Choroid plexus epithelial cell (primary cell): Measurements from ENCODE around the gene OLFML1.

Experiments used
- DNase-seq: peaks from one replicate; pipeline ENCODE4 v3.0.0-alpha.2; 2010; ENCODE audit warnings: low read depth
- H3K4me3 ChIP-seq: 2 replicates; pipeline ENCODE4 v1.5.1; 2011; ENCODE audit warnings: low read depth, mild to moderate bottlenecking, control low read depth, low read length, moderate library complexity
- CTCF ChIP-seq: conservative IDR thresholded peaks from 2 replicates; pipeline ENCODE4 v1.5.1; 2011; ENCODE audit warnings: low read depth, mild to moderate bottlenecking, control low read depth, inconsistent platforms, low read length, moderate library complexity

Gene OLFML1

GRCh38 chr11:7555052-7555699 lies 69.9 kb downstream of the OLFML1 start:
- no peak for TF ChIP-seq CTCF
- no peak for DNase-seq
- no peak overlapping the region for H3K4me3 ChIP-seq

GRCh38 chr11:7558046-7558445 lies 72.7 kb downstream of the OLFML1 start:
- no peak for DNase-seq
- no peak overlapping the region for H3K4me3 ChIP-seq
- no peak for TF ChIP-seq CTCF

- TF ChIP-seq CTCF = no peak
- H3K4me3 ChIP-seq = no peak overlapping the region
- DNase-seq = no peak
Measured at GRCh38 chr11:7559398-7560283, 74.3 kb downstream of the OLFML1 start.
